SU-DHL-6 (cell line): Measurements from ENCODE around the gene TERC.
A peak's percentile ranks its signal among the peaks of the same experiment; 100 is the strongest.

ENCODE experiments used
- H2AFZ ChIP-seq: fragments of 200-600 bp; sonication (generic); 2 replicates; pipeline ENCODE4 v1.6.1; 2014; ENCODE audit warnings: low read depth, mild to moderate bottlenecking, moderate library complexity, mixed read lengths, antibody characterized with exemption, low read length; ENCODE audit not compliant: severe bottlenecking
- H3F3A ChIP-seq: fragments of 200-600 bp; shearing (Covaris generic); 2 replicates; pipeline ENCODE4 v1.6.0; 2016; ENCODE audit warnings: antibody characterized with exemption, mild to moderate bottlenecking; ENCODE audit not compliant: insufficient read depth
- H3K27ac ChIP-seq: fragments of 200-600 bp; sonication (generic); 2 replicates; pipeline ENCODE4 v1.5.1; 2016; ENCODE audit warnings: low read depth, mild to moderate bottlenecking, low read length, moderate library complexity, mixed read lengths
- H3K27me3 ChIP-seq: fragments of 200-600 bp; sonication (generic), shearing (Covaris generic); 2 replicates; pipeline ENCODE4 v1.6.0; 2014; ENCODE audit warnings: mild to moderate bottlenecking, low read length
- H3K36me3 ChIP-seq: fragments of 200-600 bp; sonication (generic); 2 replicates; pipeline ENCODE4 v1.6.1; 2014; ENCODE audit warnings: mild to moderate bottlenecking, low read length, mixed read lengths
- H3K4me2 ChIP-seq: fragments of 300-600, 200-600 bp; shearing (Covaris generic), sonication (generic); 2 replicates; pipeline ENCODE4 v1.6.0; 2014; ENCODE audit warnings: low read length, low read depth, mild to moderate bottlenecking; ENCODE audit not compliant: poor library complexity, severe bottlenecking
- H3K4me3 ChIP-seq: fragments of 200-600 bp; sonication (generic); 2 replicates; pipeline ENCODE4 v1.5.1; 2014; ENCODE audit warnings: antibody characterized with exemption, low read length, mild to moderate bottlenecking, mixed read lengths; ENCODE audit not compliant: insufficient read depth, poor library complexity, severe bottlenecking
- H3K79me2 ChIP-seq: fragments of 200-600 bp; sonication (generic); 2 replicates; pipeline ENCODE4 v1.6.1; 2014; ENCODE audit warnings: mild to moderate bottlenecking, low read length, moderate library complexity; ENCODE audit not compliant: insufficient read depth
- H3K9ac ChIP-seq: fragments of 200-600 bp; sonication (generic); 2 replicates; pipeline ENCODE4 v1.7.0; 2014; ENCODE audit warnings: mild to moderate bottlenecking, low read length
- H3K9me2 ChIP-seq: fragments of 200-600 bp; sonication (generic); replicated peaks from 2 replicates; pipeline ENCODE4 v1.6.1; 2014; ENCODE audit warnings: low read length; ENCODE audit not compliant: insufficient read depth
- H3K9me3 ChIP-seq: fragments of 200-600 bp; sonication (generic); 2 replicates; pipeline ENCODE4 v1.6.1; 2014; ENCODE audit warnings: low read length, mixed read lengths; ENCODE audit not compliant: insufficient read depth
- H4K20me1 ChIP-seq: fragments of 200-600 bp; sonication (generic); 2 replicates; pipeline ENCODE4 v1.6.1; 2014; ENCODE audit warnings: low read depth, mild to moderate bottlenecking, antibody characterized with exemption, low read length, moderate library complexity, mixed read lengths
- CTCF ChIP-seq: fragments of 200-600 bp; sonication (generic); IDR thresholded peaks from one replicate; pipeline ENCODE4 v1.5.1; 2017; ENCODE audit warnings: antibody characterized with exemption, mild to moderate bottlenecking, low read length, moderate library complexity; ENCODE audit not compliant: insufficient read depth, poor library complexity, severe bottlenecking
- EZH2phosphoT487 ChIP-seq: fragments of 200-600 bp; sonication (generic), shearing (Covaris generic); conservative IDR thresholded peaks from 2 replicates; pipeline ENCODE4 v1.6.1; 2018; ENCODE audit warnings: mild to moderate bottlenecking, antibody characterized with exemption, low read length, moderate library complexity, mixed read lengths

The TERC gene

GRCh38 chr3:169760479-169760878 lies 4.4 kb downstream of the TERC start:
- H3K4me2 ChIP-seq = no peak overlapping the region
- no peak overlapping the region for H3K9ac ChIP-seq
- no peaks in the 10 kb centered on the region for H3K9me3 ChIP-seq
- no peak overlapping the region for H3K4me3 ChIP-seq
- H2AFZ ChIP-seq = no peak overlapping the region
- no peaks in the 10 kb centered on the region for H4K20me1 ChIP-seq
- no peaks in the 10 kb centered on the region for H3K27me3 ChIP-seq
- H3K27ac ChIP-seq = no peak overlapping the region
- no peaks in the 10 kb centered on the region for H3K9me2 ChIP-seq
- peaks cover 11% of the 10 kb centered on the region for H3F3A ChIP-seq
- no peaks in the 10 kb centered on the region for H3K79me2 ChIP-seq
- TF ChIP-seq EZH2phosphoT487 = no peak
- TF ChIP-seq CTCF = no peak
- no peaks in the 10 kb centered on the region for H3K36me3 ChIP-seq

GRCh38 chr3:169759256-169759655 lies 5.6 kb downstream of the TERC start:
- Histone ChIP-seq H2AFZ (no peak overlapping the region), H3K79me2 (no peaks in the 10 kb centered on the region), H3K4me3 (no peak overlapping the region), H3K4me2 (peak overlapping the region; percentile 1), H3K9me3 (no peaks in the 10 kb centered on the region), H3K36me3 (no peaks in the 10 kb centered on the region), H3K27me3 (no peaks in the 10 kb centered on the region), H3F3A (0 out of 2 replicates have a peak, but pooled peaks cover 7% of the 10 kb centered on the region), H3K27ac (no peak overlapping the region), H3K9me2 (no peaks in the 10 kb centered on the region), H3K9ac (no peak overlapping the region), H4K20me1 (no peaks in the 10 kb centered on the region)
- TF ChIP-seq CTCF (no peak), EZH2phosphoT487 (no peak)

GRCh38 chr3:169758359-169758994 lies 6.4 kb downstream of the TERC start:
- no peaks in the 10 kb centered on the region for H3K9me3 ChIP-seq

More at GRCh38 chr3:169758359-169758994, 6.4 kb downstream of the TERC start:
- 0 out of 2 replicates have a peak, but pooled peaks cover 3% of the 10 kb centered on the region for H3F3A ChIP-seq
- no peaks in the 10 kb centered on the region for H3K27me3 ChIP-seq
- no peaks in the 10 kb centered on the region for H3K36me3 ChIP-seq
- no peaks in the 10 kb centered on the region for H3K79me2 ChIP-seq
- no peak overlapping the region for H2AFZ ChIP-seq
- no peak overlapping the region for H3K4me3 ChIP-seq
- H3K9ac ChIP-seq = no peak overlapping the region
- no peak overlapping the region for H3K4me2 ChIP-seq
- no peaks in the 10 kb centered on the region for H4K20me1 ChIP-seq
- no peak for TF ChIP-seq EZH2phosphoT487
- no peak for TF ChIP-seq CTCF
- no peak overlapping the region for H3K27ac ChIP-seq
- no peaks in the 10 kb centered on the region for H3K9me2 ChIP-seq
